ENCODE measurements around the gene GRAMD2B.
"Not testable (repeated sequence)": the region's sequence is repeated elsewhere in the genome, so short reads cannot be mapped to it uniquely, and the experiment has no call there.

Gene GRAMD2B, protein sequence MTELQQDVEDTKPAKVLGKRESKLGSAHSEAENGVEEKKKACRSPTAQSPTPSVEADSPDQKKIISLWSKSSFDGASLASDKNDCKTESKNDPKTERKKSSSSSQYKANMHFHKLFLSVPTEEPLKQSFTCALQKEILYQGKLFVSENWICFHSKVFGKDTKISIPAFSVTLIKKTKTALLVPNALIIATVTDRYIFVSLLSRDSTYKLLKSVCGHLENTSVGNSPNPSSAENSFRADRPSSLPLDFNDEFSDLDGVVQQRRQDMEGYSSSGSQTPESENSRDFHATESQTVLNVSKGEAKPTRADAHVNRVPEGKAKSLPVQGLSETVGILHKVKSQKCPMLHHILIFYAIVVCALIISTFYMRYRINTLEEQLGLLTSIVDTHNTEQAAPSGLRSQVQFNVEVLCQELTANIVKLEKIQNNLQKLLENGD

DNA sequence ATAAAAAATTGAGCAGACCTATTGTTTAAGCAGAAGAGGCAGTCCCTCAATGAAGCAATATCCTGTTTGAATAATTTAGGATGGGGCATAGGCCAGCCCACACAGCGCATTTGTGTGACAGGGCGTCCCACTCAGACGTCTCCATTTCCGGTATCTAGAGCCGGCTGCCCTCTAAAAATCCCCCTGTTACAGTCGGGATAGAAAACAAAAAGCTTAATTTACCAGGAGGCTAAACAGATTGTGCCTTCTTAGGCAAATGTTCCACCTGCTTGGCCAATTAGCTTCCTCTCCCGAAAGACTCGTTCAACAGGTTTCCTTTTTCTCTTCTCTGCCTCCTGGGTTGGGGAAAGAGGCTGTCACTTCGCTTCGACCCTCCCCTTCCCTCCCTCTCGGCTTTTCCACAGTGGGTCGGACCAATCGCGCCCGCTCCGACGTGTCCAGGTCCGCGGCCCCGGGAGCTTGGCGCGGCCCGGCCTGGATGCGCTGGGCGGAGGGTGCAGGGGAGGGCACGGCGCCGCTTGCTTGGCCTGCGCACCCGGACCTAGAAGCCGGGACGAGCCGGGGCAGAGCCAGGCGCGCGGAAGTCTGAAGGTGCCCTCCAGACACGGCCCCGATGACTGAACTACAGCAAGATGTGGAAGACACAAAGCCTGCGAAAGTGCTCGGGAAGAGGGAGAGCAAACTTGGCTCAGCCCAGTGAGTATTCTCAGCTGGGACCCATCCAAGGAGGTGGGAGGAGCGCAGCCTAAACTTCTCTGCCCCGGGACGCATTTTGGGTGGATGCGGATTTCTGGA lies at the start of gene GRAMD2B:
TSS of gene GRAMD2B (plus strand) at position 416 of the 795 bp plus-strand sequence. CDS start at position 614, 198 bp downstream.
- peak; percentile 84 for DNase-seq

DNA sequence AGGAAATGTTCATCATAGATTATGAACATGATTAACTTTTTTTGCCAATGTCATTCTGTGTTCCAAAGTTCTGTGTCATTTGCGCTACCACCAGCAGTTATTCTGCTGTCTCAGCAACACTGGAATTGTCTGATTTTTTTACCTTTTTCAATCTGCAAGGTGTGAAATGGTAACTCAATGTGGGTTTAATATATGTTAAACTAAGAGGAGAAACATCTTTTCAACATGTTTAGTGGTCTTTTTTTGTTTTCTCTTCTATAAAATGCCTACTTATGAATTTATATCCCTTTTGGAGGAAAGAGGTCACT lies 49.1 kb upstream of the GRAMD2B start:
- DNase-seq = no peak

DNA sequence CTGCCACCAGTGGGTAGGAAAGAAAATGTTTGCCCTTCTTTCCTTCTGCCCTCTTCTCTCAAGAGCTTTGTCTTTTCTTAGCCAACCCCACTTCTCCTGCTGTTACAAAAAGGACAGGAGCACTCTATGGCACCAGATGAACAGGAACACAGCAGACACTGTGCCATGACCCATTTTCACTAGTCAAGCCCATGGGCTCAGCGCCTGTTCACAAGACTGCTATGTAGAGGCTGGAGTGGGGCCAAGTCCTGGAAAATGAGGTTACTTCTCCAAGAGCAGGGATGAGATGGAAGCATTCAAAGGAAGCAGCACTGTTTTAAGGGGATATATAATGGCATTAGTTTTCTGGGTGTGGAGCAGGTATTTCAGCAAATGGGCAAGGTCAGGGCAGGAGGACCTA lies 46.8 kb upstream of the GRAMD2B start:
- no peak for DNase-seq

DNA sequence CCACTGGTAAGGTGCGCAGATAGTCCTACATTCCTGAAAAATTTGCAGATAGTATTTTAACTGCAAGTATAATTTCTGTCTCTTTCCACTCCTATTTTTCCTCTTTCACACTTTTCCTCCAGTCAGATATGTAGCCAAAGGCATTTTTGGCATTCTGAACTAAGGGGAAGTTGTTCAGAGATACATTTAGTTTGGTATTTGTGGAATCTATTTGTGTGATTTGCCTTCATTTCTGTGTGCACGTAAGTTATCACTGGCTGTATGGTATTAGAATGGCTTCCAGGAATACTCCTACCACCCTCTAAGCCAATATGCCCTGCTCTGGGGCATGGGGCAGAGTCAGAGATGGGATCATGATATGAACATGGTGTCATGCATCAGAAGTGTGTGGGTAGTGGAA lies 45.8 kb upstream of the GRAMD2B start:
- peak; percentile 62 for DNase-seq

DNA sequence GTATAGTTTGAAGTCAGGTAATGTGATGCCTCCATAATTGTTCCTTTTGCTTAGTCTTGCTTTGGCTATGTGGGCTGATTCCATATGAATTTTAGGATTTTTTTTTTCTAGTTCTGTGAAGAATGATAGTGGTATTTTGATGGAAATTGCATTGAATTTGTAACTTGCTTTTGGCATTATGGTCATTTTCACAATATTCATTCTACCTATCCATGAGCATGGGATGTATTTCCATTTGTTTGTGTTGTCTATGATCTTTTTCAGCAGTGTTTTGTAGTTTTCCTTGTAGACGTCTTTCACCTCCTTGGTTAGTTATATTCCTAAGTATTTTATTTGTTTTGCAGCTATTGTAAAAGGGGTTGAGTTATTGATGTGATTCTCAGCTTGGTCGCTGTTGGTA lies 42.9 kb upstream of the GRAMD2B start:
- not testable (repeated sequence) for DNase-seq

DNA sequence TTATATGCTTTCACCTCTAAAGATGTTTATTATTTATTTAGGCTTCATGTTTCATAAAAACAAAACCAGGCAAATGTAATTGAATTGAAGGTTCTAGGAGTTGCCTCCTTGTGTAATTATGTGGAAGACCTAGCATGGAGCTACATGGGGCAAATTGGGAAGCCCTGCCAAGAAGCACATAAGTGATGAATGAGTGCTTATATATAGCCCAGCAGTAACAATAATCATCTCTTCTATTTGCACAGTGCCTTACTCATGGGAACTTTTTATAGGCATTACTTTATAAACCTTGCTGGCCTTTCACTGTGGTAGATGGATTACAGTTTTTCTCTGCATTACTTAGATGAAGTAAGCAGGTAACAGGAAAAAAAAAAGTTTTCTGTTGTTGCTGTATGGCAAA lies 40.0 kb upstream of the GRAMD2B start:
- DNase-seq = peak; percentile 45

DNA sequence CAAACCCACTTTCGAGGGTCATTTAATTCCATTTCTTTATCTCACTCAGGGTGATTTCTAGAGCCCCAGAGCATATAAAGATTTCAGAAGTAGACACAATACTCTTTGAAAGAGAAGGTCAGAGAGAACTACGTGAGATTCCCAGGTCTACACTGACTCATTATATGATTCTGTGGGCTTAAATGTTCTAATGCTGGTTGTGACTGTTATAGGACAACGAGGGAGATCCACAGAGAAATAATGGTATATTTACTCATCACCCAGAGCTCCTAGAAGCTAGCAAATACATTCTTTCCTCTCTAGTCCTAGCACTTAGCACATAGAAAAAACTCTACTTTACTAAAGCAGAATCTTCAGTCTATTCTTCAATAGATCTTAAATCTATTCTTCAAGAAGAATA lies 39.4 kb upstream of the GRAMD2B start:
- DNase-seq = peak; percentile 42

DNA sequence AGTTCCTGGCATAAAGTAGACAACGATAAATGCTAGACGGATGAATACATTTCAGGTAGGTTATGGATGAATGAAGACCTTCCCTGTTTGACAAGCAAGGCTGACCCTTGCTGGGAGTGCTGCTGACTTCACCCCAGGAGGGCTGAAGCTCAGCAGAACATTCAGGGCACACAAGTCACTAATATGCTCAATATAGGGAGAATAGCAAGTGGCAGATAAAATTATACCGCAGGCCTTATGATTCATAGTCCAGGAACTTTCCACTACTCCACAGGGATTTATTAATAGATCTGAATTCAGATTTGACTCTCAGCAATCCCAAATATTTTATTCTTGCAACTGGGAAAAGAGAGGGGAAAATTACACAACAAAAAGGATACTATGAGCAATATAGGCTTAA lies 38.2 kb upstream of the GRAMD2B start:
- DNase-seq = peak; percentile 94

DNA sequence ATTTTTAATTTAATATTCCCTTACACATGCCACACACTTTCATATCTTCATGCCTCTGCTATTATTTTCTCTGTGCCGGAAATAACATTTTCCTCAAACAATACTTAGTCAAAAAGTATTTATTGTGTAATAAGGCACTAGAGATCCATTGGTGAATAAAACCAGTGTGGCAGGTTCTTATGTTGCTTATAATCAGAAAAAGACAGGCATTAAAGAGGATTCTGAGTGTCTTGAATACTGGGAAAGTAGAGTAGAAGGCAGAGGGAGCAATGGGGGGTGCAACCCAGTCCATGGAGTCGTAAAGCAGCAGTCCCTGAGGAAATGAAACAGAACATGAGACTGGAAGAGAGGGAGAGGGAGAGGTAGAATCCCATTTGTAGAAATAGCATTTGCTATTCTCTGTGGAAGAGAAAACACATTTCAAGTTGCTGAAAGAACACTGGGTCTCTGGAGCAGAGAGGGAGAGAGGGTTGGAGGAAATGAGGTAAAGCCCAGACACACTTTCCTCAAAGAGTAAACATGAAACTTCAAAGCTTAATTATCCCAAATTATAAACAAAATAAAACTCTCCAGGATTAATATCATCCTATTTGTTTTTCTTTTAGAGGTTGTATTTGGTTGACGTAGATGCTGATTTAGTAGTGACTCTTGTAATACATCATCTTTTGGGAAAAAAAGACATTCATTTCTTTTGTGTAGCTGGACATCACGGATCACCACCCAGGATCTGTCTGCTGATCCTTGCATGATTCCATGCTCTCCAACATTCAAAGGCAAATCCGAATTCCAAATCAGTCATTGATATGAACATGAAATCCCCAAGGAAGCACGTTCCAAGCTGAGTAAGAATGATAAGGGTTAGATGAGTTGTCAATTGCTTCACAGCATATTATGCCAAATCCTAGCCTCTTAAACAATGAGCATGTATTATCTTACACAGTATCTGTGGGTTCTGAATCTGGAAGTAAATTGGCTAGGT lies 37.4 kb upstream of the GRAMD2B start:
- peak; percentile 47 for DNase-seq

DNA sequence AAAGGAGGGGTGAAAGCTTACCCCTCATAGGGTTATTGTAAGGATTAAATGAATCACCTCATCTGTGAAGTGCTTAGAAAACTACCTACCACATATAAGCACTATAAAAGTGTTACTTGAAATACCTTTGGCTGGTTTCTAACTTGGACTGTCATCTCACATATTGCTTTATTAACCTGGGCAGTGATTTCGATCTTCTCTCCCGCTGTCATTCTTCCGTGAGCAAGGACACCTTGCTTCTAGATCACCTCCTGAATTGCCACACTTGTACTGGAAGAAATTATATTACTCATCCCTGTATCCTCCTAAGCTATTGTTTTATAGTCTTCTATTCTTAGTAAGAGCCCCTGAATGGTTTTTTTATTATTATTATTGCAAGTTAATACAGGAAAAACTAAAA lies 34.0 kb upstream of the GRAMD2B start:
- no peak for DNase-seq

DNA sequence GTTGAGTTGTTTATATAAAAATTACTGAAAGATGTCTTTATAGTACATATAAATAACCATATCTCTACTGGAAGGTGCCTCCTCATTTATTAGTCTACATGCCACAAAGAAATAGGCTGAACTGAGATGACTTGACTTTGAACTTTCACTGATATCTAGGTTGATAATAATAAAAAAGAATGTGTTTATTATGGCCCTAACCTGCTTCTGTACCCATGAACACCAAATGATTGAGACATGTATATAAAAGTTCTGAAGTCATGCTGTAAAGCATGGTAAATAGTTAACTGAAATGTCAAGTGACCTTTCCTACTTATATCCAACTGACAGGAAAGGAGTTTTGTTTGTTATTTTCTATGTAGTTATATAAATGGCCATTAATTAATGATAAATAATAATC lies 33.2 kb upstream of the GRAMD2B start:
- no peak for DNase-seq

DNA sequence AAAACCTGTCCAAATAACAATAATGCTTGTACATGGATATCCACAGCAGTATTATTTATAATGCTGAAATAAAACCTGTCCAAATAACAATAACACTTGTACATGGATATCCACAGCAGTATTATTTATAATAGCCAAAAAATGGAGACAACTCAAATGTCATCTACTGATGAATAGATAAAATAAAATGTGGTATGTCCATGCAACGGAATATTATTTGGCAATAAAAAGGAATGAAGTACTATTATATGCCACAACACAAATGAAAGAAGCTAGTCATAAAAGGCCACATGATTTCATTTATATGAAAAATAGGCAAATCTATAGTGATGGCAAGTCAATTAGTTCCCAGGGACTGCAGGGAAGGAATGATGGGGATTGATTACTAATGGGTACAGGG lies 31.8 kb upstream of the GRAMD2B start:
- no peak for DNase-seq

DNA sequence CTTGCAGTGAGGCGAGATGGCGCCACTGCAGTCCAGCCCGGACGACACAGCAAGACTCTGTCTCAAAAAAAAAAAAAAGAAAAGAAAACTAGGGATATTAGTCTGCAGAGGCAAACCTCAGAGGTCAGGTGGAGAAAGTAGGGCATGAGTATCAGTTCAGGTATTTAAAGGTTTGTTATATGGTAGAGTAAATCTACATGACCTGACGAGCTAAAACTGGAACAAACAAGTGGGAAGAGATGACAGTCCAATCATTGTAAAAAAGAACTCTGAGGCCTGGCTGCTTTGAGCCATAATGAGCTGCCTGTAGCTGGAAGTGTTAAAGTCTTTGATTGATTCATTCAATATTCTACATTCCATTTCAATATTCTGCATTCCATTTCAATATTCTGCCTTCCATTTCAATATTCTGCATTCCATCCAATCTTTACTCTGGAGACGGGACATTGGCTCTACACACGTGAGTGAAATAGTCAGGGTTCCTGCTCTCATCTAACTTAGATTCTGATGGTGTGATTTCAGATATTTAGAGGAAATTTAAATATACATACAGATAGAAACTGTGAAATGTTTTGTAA lies 28.9 kb upstream of the GRAMD2B start:
- DNase-seq = no peak

DNA sequence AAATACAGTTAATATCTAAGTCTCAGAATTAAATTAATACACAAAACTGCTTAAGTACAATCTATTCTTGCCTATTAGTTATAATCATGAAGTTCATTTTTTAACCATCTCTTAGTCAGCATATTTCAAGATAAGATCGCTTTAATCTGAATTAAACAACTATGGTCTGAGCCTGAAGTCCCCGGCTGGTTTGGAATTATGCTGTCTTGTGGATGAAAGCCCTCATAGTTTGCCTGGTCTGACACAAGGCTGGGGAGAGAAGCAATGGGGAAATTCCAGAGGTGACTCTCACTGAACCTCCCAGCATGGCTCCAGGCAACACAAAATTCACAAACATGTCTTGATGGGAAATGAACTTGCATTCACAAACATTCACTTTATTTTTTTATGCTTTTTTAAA lies 28.0 kb upstream of the GRAMD2B start:
- peak; percentile 54 for DNase-seq

DNA sequence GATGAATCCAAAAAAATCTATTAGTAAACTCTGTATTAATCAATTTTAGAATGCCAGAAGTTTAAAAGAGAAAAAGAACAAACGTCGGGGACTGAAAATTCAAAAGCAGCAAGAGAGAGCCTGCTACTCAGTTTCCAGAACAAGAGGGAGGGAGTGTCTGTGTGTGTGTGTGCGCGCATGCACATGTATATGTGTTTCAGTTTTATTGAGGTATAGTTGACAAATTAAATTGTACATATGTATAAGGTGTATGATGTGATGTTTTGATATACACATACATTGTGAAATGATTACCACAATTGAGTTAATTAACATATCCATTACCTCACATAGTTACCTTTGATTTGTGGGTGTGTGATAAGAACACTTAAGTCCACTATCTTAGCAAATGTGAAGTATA lies 27.6 kb upstream of the GRAMD2B start:
- no peak for DNase-seq

DNA sequence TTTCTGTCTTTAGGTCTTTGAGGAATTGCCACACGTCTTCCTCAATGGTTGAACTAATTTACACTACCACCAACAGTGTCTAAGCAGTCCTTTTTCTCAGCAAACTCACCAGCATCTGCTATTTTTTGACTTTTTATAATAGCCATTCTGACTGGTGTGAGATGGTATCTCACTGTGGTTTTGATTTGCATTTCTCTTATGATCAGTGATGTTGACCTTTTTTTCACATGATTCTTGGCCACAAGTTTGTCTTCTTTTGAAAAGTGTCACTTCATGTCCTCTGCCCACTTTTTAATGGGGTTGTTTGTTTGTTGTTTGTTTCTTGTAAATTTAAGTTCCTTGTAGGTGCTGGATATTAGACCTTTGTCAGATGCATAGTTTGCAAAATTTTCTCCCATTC lies 26.5 kb upstream of the GRAMD2B start:
- not testable (repeated sequence) for DNase-seq

DNA sequence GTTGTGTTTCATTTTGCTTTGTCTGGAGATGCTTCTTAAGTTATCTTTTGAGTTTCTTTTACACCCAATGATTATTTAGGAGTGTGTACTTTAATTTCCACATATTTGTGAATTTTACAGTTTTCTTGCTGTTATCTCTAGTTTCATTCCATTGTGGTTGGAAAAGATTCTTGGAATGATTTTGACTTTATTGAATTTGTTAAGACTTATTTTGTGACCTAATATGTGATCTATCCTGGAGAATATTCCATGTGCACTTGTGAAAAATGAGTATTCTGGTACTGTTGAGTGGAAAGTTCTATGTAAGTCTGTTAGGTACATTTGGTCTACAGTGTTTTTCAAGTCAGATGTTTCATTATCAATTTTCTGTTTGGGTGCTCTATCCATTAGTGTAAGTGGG lies 24.4 kb upstream of the GRAMD2B start:
- DNase-seq = no peak

DNA sequence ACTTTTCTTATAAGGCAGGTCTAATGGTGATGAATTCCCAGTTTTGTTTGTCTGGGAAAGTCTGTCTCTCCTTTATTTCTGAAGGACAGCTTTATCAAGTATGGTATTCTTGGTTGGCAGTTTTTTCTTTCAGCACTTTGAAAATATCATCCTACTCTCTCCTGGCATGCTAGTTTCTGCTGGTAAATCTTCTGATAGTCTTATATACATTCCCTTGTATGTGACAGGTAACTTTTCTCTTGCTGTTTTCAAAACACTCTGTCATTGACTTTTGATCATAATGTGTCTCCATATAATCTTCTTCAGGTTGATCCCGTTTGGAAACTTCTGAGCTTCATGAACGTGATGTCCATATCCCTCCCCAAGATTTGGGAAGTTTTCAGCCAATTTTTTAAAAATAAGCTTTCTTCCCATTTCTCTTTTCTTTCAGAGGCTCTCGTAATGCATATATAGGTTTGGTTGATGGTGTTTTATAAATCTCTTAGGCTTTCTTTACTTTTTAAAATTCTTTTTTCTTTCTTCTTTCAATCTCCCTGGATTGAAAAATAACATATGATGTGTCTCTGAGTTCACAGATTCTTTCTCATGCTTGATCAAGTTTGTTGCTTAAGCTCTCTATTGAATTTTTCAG lies 22.5 kb upstream of the GRAMD2B start:
- no peak for DNase-seq

DNA sequence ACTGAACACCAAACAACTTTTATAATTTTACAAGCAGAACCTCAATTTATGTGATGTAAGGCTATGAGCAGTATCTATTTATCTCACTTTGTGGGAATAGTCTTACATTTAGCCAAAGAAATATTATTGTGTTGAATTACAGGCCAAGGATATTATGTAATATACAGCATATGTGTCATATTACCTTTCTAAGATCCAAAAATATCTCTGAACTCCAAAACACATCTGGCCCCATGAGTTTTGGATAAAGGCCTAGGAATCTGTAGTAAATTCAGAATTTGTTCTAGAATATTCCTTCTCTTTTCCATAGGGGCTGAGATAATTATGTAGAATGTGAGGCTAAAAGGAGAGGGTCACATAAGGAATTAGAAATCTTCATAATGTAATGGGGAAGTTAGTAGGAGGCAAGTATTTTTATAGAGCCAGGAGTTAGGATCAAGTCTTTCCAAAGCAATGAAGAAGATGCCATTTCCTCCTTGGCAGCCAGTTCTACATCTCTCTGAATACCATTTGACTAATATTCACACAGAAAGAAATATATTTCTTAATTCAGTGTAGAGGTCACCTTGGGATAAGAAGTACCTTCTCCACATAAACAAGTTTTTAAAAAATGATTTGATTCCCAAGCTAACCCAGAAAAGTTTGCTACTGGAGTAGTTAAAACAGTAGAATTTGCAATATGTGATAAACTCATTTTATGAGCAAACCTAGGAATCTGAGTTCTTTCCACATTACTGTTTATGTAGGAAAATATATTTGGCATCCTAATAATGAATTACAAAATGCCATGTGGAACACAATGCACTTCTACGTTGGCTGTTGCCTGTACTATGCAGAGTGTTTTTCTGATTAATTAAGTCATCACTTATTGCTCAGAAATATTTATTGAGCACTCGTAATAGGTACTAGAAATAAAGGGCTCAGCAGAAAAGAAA lies 20.3 kb upstream of the GRAMD2B start:
- no peak for DNase-seq

DNA sequence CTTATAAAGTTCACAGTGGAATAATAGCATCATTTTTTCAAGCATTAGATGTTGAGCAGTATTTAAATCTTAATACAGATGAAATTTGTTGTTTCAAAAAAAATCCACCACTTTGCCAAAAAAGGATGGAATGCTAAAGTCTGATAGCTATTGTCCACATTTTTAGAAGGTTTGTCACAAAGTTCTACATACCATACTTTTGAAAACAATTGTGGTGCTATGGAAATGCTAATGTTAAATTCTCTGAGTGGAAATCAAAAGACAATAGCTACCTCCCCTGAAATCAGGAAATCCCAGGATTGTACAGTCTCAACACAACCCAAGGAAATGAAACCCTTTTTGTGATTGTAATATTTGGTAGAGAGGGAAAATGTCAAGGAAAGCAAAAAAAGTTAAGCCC lies 19.3 kb upstream of the GRAMD2B start:
- peak; percentile 76 for DNase-seq

DNA sequence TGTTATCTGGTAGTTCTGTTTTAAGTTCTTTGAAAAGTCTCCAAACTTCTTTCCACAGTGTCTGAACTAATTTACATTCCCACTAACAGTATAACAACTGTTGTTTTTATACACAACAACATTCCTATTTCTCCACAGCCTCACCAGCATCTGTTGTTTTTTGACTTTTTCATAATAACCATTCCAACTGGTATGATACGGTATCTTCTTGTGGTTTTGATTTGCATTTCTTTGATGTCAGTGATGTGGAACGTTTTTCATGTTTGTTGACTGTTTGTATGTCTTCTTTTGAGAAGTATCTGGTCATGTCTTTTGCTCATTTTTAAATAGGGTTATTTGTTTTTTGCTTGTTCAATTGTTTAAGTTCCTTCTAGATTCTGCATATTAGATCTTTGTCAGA lies 12.6 kb upstream of the GRAMD2B start:
- no peak for DNase-seq
